ENCODE results near the gene CLPTM1.

Gene CLPTM1

GRCh38 chr19:44998025-44998424 is 42.8 kb downstream of the CLPTM1 start:
- TF ChIP-seq CEBPB (IDR thresholded peaks at IDR 0.05): no peak

GRCh38 chr19:45001087-45001739 is 46.0 kb downstream of the CLPTM1 start, which contains the start of gene RELB:
Gene RELB, plus strand, starts transcription at chr19:45001464. Its CDS starts 116 bp downstream, at chr19:45001580.
- peak; percentile 57; the same call in 1 of the 2 replicates for TF ChIP-seq CREB1 (IDR thresholded peaks at IDR 0.05; ENCODE audit: low read depth)
- peak; percentile 76 for TF ChIP-seq EGR1 (IDR thresholded peaks at IDR 0.05)
- TF ChIP-seq EP300 (IDR thresholded peaks at IDR 0.05; ENCODE audit: borderline replicate concordance): no peak; the same call in 1 of the 2 replicates
- no peak for TF ChIP-seq REST (IDR thresholded peaks at IDR 0.05; ENCODE audit: low read depth)
- TF ChIP-seq MAX (IDR thresholded peaks at IDR 0.05): peak; percentile 27; the same call in 1 of the 2 replicates
- peak; percentile 98 for TF ChIP-seq USF1 (IDR thresholded peaks at IDR 0.05)
- peak; percentile 17; the same call in 1 of the 2 replicates for TF ChIP-seq TCF12 (IDR thresholded peaks at IDR 0.05; ENCODE audit: low read depth)
- TF ChIP-seq RAD21 (IDR thresholded peaks at IDR 0.05; ENCODE audit: low read depth): no peak

- no peak for TF ChIP-seq FOXM1 (IDR thresholded peaks at IDR 0.05; ENCODE audit: borderline replicate concordance, low read depth)
Measured at GRCh38 chr19:45003485-45003884, 48.3 kb downstream of the CLPTM1 start.

GRCh38 chr19:45005787-45006186 is 50.6 kb downstream of the CLPTM1 start:
- TF ChIP-seq FOXM1 (IDR thresholded peaks at IDR 0.05; ENCODE audit: borderline replicate concordance, low read depth) (no peak), NFIC (IDR thresholded peaks at IDR 0.05) (no peak), TAF1 (IDR thresholded peaks at IDR 0.05; ENCODE audit: low read depth) (no peak), CEBPB (IDR thresholded peaks at IDR 0.05) (no peak), USF1 (IDR thresholded peaks at IDR 0.05) (no peak)

- no peak for TF ChIP-seq CEBPB (IDR thresholded peaks at IDR 0.05)
- no peak for TF ChIP-seq NFIC (IDR thresholded peaks at IDR 0.05)
- TF ChIP-seq RAD21 (IDR thresholded peaks at IDR 0.05; ENCODE audit: low read depth): no peak
- TF ChIP-seq CREB1 (IDR thresholded peaks at IDR 0.05; ENCODE audit: low read depth): no peak
- TF ChIP-seq FOXM1 (IDR thresholded peaks at IDR 0.05; ENCODE audit: borderline replicate concordance, low read depth): no peak
- no peak for TF ChIP-seq REST (IDR thresholded peaks at IDR 0.05; ENCODE audit: low read depth)
- TF ChIP-seq USF1 (IDR thresholded peaks at IDR 0.05): no peak
- no peak for TF ChIP-seq EP300 (IDR thresholded peaks at IDR 0.05; ENCODE audit: borderline replicate concordance)
- TF ChIP-seq TCF12 (IDR thresholded peaks at IDR 0.05; ENCODE audit: low read depth): no peak
- TF ChIP-seq TAF1 (IDR thresholded peaks at IDR 0.05; ENCODE audit: low read depth): no peak
- no peak for TF ChIP-seq MAX (IDR thresholded peaks at IDR 0.05)
- no peak for TF ChIP-seq YY1 (IDR thresholded peaks at IDR 0.05; ENCODE audit: low read depth)
- TF ChIP-seq ZBTB7A (IDR thresholded peaks at IDR 0.05; ENCODE audit: low read depth): no peak
- TF ChIP-seq TEAD4 (IDR thresholded peaks at IDR 0.05): no peak
- TF ChIP-seq EGR1 (IDR thresholded peaks at IDR 0.05): no peak
Measured at GRCh38 chr19:45008552-45008951, 53.4 kb downstream of the CLPTM1 start.

- TF ChIP-seq YY1 (IDR thresholded peaks at IDR 0.05; ENCODE audit: low read depth) (no peak), TCF12 (IDR thresholded peaks at IDR 0.05; ENCODE audit: low read depth) (no peak), TAF1 (IDR thresholded peaks at IDR 0.05; ENCODE audit: low read depth) (no peak), USF1 (IDR thresholded peaks at IDR 0.05) (no peak), ZBTB7A (IDR thresholded peaks at IDR 0.05; ENCODE audit: low read depth) (no peak), MAX (IDR thresholded peaks at IDR 0.05) (no peak)
Measured at GRCh38 chr19:45009625-45010255, 54.6 kb downstream of the CLPTM1 start.

Measured in Ishikawa (cell line).